HG02678 (cell line): ENCODE measurements around the gene NHSL2.

ENCODE experiments used
- ATAC-seq: cut with Tn5 transposase; IDR thresholded peaks from one replicate; pipeline ENCODE4 v1.9.1; 2021; ENCODE audit warnings: mild to moderate bottlenecking, moderate library complexity; ENCODE audit not compliant: unreplicated experiment

The NHSL2 gene

DNA sequence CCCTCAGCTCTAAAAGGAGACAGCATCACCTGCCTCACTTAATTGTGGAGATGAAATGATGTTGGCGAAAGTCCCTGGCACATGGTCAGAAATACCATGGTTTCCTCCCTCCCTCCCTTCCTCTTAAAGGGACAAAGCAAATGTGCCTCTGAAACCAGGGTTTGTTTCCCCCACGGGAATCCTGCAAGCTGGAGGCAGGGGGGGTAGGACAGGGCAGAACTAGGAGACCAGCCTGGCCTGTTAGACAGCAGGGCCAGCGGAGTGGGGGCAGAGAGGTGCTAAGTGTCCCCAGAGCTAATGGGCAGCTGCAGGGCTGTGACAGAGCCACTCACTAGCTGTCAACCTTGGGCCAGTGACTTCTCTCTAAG lies 215.4 kb downstream of the NHSL2 start:
- ATAC-seq: no peak

DNA sequence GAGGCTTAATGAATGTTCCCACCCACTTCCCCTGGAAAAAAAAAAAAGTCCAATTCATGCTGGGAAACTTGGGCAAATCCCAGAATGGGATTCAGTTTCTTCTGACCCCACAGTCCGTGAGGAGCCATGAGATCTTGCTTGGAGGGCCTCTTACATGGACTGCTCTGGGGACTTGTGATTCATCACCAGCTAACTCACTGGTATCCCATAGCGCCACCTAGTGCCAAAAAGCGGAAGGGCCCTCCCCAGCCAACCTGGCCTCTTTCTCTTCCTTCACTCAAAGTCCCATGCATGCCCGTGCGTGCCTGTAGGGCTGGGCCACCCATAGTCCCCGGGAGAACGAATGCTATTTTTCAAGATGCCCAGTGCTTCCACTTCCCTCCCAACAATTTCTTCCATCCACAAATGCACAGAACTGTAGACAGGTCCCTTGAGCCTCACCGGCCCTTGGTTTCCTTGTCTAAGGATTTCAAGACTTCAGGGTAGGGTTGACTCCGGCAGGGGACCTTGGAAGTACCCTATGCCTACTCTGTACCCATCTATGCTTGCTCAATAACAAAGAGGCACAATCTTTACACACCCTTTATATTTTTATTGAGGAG lies 216.0 kb downstream of the NHSL2 start:
- ATAC-seq: peak; percentile 67

DNA sequence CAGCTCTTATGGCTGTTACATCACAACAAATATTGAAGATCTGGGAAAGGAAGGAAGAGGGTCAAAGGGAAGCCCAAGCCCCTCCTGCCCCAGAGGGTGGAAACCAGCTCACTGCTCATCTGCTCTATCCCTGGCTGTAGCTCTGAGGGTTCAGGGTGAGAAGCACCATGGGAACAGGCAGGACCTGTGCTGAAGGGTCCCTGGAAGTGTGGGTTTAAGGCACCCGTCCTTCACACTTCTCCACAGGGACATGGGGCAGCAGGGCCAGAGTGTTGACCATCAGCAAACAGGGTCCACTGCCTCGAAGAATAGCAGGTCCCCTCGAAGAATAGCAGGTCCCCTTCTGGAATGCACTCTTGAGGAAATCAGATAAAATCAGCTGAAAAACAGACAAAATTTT lies 216.7 kb downstream of the NHSL2 start:
- no peak for ATAC-seq

DNA sequence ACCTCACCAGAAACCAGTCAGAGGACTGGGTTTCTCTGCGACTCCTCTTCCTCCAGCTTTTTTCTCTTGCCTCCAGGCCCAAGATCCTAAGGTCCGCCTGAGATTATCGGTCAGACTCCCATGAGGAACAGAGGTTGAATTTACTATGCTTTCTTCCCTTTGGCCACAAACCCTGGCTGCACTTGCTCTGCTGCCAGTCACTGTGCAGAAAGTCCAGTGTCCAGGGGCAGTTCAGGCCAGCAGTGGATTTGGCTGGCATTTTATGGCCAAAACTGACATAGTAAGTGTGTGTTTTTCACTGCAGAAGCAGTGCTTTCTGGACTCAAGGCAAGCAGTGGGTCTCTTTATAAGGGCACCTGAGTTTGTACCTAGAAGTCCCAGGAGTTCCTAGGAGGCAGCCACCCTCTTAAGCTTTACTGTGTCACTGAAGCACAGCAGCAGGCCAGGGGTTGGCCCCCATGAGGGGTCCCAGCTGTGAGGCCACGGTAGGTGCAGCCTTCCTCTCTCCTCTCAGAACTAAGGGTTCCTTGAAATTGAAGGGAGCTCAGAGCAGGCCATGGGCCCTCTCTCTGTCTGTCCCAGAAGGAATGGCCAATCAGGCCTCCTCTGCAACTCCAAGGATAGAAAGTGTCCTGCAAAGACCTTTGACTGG lies 217.7 kb downstream of the NHSL2 start:
- ATAC-seq: no peak

DNA sequence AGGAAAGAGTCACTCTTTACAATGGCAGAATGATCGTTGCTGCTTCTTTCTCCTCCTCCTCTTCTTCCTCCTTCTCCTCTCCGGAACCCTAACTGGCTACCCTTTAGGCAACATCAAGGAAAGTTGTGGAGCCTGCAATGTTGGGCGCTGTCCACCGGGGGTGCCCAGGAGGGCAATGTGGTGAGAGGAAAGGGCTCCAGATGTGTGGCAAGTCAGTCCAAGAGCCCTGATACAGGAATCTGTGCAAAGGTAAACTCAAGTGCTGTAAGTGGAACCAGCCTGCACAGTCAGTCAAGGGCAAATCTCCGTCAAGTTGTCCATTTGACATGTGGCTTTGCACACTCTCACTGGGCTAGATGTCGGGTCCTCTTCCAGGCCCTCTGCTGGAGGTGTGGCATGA lies 218.2 kb downstream of the NHSL2 start:
- no peak for ATAC-seq

DNA sequence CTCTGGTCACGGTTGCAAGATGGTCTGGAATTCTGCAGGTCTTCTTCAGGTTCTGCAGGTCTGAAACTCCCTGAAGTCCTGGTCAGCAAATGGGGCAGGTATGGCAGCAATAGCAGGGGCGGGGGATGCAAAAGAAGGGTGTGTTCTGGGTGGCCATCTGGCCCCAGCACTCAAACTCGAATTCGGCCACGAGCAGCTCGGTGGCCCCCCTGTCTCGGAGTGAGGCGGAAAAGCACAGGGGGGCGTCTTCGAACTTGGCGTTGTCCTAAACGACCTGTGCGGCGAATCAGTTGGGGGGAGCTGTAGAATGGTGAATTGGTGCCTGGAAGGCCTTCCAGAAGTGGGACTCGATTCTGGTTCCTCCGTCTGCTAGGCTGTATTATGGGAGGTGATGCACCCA lies 219.0 kb downstream of the NHSL2 start:
- no peak for ATAC-seq

DNA sequence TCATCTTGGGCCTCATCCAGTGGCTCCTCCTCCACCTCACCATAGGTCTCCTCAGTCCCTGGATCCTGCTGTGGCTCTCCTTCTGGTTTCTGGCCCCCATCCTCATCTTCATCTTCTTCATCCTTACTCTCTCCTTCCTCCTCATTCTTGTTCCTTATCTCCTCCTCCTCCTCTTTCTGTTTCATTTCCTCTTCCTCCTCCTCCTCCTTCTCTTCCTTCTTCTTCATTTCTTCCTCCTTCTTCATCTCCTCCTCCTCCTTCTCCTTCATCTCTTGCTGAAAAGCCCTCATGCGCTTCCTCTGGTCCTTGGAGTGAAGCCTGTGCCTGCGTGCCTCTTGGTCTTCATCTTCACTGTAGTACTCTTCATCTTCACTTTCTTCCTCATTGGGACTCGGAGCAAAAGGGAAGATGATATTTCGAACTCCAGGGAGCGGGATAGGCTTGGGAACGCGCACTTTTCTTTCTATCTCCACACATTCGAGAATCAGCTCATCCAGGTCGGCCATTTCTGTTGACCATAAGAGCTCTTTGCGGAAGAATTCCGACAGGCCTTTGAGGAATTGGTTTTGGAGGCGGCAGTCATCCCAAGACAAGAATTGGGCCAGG lies 219.6 kb downstream of the NHSL2 start:
- no peak for ATAC-seq

DNA sequence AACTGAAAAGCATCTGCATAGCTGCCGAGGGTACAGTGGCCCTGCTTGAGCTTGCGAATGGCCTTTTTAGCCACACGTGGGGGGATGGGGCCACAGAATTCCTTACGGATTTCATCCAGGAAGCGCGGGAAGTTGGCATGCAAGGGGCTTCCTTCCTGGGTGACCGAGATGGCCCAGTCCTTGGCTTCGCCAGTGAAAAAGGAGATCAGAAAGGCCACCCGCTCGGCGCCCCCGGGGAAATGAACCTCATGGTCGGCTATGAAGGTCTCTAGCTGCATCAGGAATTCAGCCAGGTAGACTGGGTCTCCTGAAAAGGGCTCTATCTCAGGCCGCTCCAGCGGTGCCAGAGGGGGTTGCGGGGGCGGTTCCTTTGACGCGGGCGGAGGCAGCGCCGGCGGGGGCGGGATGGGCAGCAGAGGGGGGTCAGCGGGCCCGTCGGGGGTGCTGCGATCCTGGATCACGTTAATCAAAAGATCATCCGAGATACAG lies 220.2 kb downstream of the NHSL2 start:
- no peak for ATAC-seq

DNA sequence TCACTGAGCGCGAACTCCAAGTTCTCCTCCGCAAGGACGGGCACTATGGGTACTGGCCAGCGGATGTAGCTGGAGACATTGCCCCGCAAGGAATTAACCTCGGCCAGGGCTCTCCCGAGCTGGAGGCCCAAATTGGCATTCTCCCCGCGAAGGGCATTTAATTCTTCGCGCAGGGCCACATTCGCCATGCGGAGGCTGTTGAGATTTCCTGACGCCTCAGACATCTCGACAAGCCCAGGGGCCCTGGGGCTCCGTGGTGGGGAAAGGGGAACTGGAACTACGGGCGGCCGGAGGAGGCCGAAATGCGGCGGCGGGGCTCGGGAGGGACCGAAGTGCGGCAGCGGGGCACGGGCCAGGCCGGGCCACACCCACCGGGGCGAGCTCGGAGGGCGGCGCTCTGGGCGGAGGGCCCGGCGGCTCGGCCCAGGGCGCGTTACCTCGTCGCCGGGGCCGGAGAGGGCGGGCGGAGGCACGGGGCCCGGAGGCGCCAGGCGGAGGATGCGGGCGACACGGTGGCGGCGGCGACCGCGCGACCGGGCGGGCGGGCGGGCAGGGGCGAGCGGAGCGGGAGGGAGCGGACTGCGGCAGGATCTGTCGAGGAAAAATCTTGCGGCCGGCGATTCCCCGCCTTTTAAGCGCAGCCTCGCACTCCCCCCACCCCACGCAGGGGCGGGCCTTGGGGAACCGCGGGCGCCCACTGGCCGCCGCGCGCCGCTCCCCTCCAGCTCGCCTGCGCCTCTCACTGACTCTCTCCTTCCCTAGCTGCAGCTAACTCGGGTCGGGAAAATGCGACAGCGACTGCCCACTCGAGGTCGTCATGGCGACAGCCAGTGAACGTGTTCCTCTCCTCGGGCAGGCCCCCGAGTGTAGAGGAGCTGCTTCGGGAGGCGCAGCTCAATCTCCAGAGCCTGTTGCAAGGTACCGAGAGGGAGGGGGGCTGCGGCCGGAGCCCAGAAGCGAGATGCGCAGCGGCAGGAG lies 221.0 kb downstream of the NHSL2 start, which contains the start of gene RTL5:
Gene RTL5, minus strand, starts transcription at position 599 of the 978 bp plus-strand sequence.
- no peak for ATAC-seq

DNA sequence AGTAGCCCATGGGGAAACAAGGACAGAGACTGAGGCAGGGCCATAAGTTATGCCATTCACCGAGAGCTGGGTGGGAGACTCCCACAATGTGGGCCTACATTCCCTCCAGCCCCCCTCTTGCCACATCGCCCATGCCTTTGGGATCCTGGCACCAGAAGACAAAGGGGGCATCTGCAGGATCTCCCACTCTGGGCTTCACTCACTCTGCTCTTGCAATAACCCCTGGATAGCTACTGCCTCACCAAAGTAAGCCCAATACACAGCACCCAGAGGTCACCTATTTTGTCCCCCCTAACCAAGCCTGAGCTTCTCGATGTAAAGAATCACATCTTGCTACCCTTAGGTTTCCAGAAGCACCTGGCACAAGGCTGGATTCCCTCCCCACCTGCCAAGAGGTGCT lies 221.8 kb downstream of the NHSL2 start:
- ATAC-seq: no peak

DNA sequence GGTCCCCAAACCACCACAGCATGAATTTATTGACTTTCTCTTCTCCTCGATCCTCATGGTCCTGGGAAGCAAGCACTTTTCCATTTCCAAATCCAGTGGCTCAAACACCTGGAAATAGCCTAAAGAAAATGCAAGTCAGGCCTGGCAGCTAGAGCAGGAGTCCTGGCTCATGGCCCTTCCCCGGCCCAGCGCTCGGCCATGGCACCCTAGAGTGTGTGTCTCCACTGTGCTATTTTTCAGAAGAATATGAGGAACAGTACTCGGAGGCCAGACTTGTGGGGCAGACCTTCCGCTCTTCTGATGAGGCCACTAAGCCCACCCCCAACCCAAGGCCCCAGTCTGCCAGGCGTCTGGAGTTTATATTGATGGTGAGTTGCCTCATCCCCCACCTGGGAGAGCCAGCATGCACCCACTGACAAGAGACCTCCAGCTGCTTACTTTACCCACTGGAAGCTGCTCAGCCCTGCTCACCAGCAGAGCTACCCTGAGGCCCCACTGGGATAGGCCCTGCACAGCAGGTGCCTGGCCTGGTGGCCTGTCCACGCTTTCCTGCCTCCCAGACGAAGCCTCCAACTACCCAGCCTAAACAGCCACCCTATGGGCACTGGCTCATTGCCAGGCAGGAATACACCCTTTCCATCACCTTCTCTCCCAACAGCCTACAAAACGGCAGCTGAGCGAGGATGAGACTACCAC lies 223.4 kb downstream of the NHSL2 start:
- ATAC-seq: no peak

DNA sequence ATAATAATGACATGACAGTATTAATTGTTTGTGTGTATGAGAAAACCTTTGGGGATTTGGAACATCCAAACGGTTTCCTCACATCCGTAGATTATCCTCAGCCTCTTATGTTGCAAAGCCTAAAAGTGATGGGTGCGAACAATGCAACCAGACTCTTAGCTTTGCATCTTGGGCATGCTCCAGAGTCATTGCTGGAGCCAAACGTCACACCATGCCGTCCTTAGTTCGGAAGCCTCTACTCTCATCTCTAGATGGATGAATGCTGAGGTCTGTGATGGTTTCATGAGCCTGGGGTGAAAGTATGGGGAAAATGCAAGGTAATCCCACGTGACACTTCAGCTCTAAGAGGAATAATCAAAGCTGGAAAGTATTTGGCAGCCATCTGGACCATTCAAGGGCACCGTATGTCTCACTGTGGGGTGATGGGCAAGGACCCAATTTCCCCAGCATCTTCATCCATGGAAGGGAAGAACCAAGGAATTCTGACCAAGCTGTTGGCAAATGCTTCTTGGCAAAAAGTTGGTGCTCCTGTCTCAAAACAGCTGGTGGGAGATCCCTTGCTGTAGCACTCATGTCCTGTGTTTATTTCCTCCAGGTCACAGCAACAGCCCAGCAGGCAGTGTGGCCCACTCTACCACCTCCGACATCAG lies 227.3 kb downstream of the NHSL2 start:
- no peak for ATAC-seq

DNA sequence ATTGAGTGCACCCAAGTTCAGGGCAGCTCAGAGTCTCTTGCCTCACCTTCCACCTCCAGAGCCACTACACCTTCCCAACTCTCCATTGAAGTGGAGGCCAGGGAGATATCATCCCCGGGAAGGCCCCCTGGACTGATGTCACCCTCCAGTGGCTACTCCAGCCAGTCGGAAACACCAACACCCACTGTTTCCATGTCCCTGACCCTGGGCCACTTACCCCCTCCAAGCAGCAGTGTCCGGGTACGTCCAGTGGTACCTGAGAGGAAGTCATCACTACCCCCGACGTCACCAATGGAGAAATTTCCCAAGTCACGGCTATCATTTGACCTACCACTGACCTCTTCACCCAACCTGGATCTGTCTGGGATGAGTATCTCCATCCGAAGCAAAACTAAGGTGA lies 228.9 kb downstream of the NHSL2 start:
- no peak for ATAC-seq

DNA sequence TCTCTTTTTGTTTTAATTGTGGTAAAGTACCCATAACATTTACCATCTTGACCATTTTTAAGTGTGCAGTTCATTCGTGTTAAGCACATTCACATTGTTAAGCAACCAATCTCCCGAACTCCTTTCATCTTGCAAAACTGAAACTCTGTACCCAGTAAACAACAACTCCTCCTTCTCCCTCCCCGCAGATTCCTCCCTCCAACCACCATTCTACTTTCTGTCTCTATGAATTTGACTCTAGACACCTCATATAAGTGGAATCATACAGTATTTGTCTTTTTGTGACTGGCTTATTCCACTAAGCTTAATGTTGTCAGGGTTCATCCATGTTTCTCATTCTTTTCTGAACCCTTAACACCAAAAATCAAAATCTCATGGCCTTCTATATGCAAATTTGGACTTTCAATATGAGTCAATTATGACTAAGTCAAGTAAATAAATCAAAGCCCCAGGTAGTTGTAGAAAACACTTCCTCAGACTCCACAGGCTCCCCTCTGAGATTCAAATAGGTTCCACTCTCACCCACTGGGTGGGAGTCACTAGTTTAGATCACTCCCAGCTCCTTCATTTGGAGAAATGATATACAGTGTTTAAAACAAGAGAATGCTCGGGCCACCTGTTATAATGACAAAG lies 230.8 kb downstream of the NHSL2 start:
- ATAC-seq: no peak

DNA sequence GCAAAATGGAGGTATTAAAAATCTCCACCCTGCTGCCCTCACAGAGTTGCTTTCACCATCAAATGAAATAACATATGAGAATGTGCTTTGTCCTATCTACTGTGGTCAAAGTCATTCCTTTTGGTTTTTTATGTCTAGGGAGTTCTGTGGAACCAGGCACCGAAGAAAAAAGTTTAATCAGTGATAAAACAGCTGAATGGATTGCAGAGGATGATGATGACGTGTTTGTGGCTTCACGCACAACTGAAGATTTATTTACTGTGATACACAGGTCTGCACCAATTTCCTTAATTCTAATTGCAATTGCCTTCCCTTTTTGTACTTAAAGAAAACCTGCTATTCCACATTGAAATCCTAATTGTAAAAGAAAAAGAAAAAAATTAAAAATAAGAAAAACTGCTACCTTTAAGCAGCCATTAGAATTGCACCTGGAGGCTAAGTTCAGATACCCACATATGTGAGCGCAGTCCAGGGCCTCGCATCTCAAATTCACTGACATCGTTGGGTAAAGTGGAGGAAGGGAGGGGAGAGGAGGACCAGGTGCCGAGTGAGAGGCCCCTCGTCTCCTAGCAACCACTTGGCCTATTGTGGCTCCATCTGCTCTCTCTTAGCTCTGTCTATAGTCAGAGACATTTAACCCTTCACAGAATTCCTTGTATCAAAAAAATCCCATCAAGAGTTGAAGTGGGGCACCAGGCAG lies 231.6 kb downstream of the NHSL2 start:
- ATAC-seq: no peak

DNA sequence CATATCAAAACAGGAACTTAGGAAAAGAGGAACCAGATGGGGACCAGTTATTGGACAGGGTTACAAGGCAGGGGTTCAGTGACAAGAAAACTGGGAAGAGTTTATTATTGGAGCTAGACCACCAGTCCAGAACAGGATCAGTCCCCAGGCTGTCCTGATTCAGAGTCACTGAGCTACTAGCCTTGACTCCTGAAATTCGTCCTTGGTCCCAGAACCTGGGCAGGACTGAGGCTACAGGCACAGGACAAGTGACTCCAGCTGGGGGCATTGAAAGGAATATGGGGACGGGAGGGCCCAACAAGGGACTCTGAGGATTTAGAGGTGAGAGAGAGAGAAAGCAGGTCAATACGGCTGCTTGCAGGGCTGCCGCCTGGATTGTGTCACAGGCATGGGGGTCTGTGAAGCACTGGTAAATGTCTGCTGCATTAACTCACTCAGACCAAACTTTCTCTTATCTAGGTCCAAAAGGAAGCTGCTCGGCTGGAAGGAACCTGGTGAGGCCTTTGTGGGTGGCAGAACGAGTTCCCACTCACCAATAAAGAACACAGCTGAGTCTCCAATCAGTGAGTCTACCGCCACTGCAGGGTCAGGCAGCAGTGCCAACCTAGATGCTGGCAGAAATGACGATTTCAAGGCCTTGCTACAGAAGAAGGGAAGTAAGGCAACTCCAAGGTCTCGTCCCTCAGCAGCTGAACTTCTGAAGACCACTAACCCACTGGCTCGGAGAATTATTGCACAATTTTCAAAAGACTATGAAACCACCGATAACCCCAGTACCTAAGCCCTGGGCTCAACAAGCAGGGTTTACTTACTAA lies 232.4 kb downstream of the NHSL2 start:
- ATAC-seq: no peak

DNA sequence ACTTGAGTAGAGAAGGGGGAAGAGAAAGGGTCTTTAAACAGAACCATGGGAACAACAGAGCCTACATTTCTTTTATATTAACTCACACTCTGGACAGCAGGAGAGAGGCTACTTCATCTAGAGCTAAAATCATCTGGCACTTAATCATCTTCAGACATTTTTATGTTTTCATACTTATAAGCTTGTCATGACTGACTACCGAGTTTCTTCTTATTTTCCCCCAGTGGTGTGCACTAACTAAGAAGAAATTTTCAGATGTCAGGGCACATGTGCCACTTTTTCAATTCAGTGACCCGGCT lies 232.9 kb downstream of the NHSL2 start:
- ATAC-seq: no peak

DNA sequence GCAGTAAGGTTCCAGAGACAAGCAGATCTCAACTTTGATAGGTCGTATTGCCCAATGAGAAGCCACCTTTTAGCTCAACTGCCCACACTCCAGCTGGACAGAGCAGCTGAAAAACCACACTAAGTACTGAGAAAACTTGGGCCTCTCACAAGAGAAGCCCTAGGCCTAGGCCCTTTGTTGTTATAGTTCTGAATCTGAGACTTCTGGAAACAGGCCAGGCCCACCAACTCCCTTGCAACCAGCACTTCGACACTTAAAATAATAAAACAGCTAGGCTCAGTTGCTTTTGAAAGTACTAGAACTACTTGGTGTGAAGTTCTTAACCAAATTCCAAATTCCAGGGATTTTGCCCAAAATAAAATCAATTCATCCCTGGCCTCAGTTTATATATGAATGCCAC lies 234.5 kb downstream of the NHSL2 start:
- ATAC-seq: no peak
